Subcutaneous adipose tissue (tissue), 4 donors: ENCODE data around the gene FGF14. TPM values are rescaled to one million over a fixed set of nuclear protein-coding genes. Genes with fewer than 3 reads are reported as not detected.

ENCODE experiments used
- total RNA-seq, 4 donors: library from RNA; depleted of rRNA; stranded (reverse); fragments of >200 nt; gene quantifications; one replicate each; pipeline ENCODE4 v1.1.0, GENCODE V29; 2016
- TF ChIP-seq, protein P1 (sequence below): fragments of 450-650 bp; IDR thresholded peaks from one replicate; pipeline ENCODE4 v1.5.1; 2016; ENCODE audit warnings: low read depth, mild to moderate bottlenecking, control low read depth, antibody characterized with exemption, moderate library complexity

The FGF14 gene
- total RNA-seq, 4 donors from 2014 or later, result 0.17 to 3.6 (median 0.93) TPM

DNA sequence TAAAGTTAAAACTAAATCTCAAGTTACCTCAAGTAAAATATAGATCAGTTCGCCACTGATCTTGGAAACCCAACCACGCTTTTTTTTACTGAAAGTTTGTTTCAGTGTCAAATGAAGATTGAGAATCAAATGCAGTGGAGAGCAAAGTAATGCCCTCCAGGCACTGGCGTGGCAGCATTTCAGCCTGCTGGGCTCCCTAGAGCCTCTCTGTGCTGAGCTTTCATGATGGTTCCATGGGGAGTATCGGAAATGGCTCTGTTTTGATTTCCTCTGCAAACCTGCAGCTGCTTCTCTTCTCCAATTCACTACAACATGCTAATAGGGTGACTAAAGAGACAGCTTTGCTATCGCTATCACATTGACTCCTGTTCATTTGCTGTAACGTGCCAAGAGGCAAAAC lies 141.6 kb downstream of the FGF14 start:
- TF ChIP-seq, protein P1, sequence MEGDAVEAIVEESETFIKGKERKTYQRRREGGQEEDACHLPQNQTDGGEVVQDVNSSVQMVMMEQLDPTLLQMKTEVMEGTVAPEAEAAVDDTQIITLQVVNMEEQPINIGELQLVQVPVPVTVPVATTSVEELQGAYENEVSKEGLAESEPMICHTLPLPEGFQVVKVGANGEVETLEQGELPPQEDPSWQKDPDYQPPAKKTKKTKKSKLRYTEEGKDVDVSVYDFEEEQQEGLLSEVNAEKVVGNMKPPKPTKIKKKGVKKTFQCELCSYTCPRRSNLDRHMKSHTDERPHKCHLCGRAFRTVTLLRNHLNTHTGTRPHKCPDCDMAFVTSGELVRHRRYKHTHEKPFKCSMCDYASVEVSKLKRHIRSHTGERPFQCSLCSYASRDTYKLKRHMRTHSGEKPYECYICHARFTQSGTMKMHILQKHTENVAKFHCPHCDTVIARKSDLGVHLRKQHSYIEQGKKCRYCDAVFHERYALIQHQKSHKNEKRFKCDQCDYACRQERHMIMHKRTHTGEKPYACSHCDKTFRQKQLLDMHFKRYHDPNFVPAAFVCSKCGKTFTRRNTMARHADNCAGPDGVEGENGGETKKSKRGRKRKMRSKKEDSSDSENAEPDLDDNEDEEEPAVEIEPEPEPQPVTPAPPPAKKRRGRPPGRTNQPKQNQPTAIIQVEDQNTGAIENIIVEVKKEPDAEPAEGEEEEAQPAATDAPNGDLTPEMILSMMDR, result no peak

GRCh38 chr13:102255409-102255808 lies 146.4 kb downstream of the FGF14 start:
- TF ChIP-seq, protein P1, result no peak

- TF ChIP-seq, protein P1, result no peak
Measured at GRCh38 chr13:102251817-102252216, 150.0 kb downstream of the FGF14 start.

- TF ChIP-seq, protein P1, result no peak
Measured at GRCh38 chr13:102250448-102250847, 151.4 kb downstream of the FGF14 start.

- TF ChIP-seq, protein P1, result no peak
Measured at GRCh38 chr13:102244607-102245227, 157.1 kb downstream of the FGF14 start.

- TF ChIP-seq, protein P1, result no peak
Measured at GRCh38 chr13:102240110-102240509, 161.7 kb downstream of the FGF14 start.

GRCh38 chr13:102237230-102237629 lies 164.6 kb downstream of the FGF14 start:
- TF ChIP-seq, protein P1, result no peak
